GM12892 (cell line): ENCODE data around the gene MROH7.

Source experiments
- POLR2A ChIP-seq: IDR thresholded peaks from 2 replicates; pipeline ENCODE4 v1.6.1; 2011; ENCODE audit warnings: low read depth, low read length, control low read depth
- POLR2AphosphoS5 ChIP-seq: IDR thresholded peaks from 2 replicates; pipeline ENCODE4 v1.6.1; 2011; ENCODE audit warnings: low read depth, low read length, control low read depth
- TAF1 ChIP-seq: IDR thresholded peaks from 2 replicates; pipeline ENCODE4 v1.6.1; 2011; ENCODE audit warnings: low read depth, mild to moderate bottlenecking, control low read depth, low read length, borderline replicate concordance

- TF ChIP-seq POLR2A (no peak), TAF1 (no peak), POLR2AphosphoS5 (no peak)
Observed at GRCh38 chr1:54603241-54603640, 38.3 kb upstream of the MROH7 start.
